Measurements from ENCODE around the gene FARSA.
"Not testable (repeated sequence)": the region's sequence is repeated elsewhere in the genome, so short reads cannot be mapped to it uniquely, and the experiment has no call there.

Gene FARSA

GRCh38 chr19:12937927-12938778 is 4.6 kb upstream of the FARSA start, which contains the start of gene CALR:
CALR (plus strand) TSS chr19:12938609; CDS start chr19:12938680, 71 bp downstream.
- peak; percentile 100 for DNase-seq (ENCODE audit: low spot score)

- DNase-seq (ENCODE audit: low spot score): no peak
These were observed 3.8 kb upstream of the FARSA start for GRCh38 chr19:12937093-12937926.

- DNase-seq (ENCODE audit: low spot score): no peak
These were observed 3.1 kb upstream of the FARSA start for GRCh38 chr19:12936582-12936981.

- no peak for DNase-seq (ENCODE audit: low spot score)
These were observed 1.6 kb upstream of the FARSA start for GRCh38 chr19:12935071-12935470.

GRCh38 chr19:12932392-12933286 is 872 bp downstream of the FARSA start:
- DNase-seq (ENCODE audit: low spot score): no peak

GRCh38 chr19:12930002-12930645 is 3.4 kb downstream of the FARSA start:
- DNase-seq (ENCODE audit: low spot score): no peak

- no peak for DNase-seq (ENCODE audit: low spot score)
These were observed 8.7 kb downstream of the FARSA start for GRCh38 chr19:12924621-12925310.

- DNase-seq (ENCODE audit: low spot score): no peak
These were observed 10.6 kb downstream of the FARSA start for GRCh38 chr19:12922959-12923358.

GRCh38 chr19:12921047-12921446 is 12.5 kb downstream of the FARSA start:
- DNase-seq (ENCODE audit: low spot score): no peak

- DNase-seq (ENCODE audit: low spot score): no peak
These were observed 15.3 kb downstream of the FARSA start for GRCh38 chr19:12918253-12918652.

- DNase-seq (ENCODE audit: low spot score): not testable (repeated sequence)
These were observed 17.7 kb downstream of the FARSA start for GRCh38 chr19:12915860-12916259.

GRCh38 chr19:12913851-12914690 is 19.4 kb downstream of the FARSA start:
- DNase-seq (ENCODE audit: low spot score): peak; percentile 49

GRCh38 chr19:12913011-12913561 is 20.4 kb downstream of the FARSA start:
- no peak for DNase-seq (ENCODE audit: low spot score)

GRCh38 chr19:12912571-12912970 is 20.9 kb downstream of the FARSA start:
- DNase-seq (ENCODE audit: low spot score): no peak

GRCh38 chr19:12907166-12907565 is 26.3 kb downstream of the FARSA start:
- no peak for DNase-seq (ENCODE audit: low spot score)

- DNase-seq (ENCODE audit: low spot score): peak; percentile 55
These were observed 33.5 kb downstream of the FARSA start for GRCh38 chr19:12899891-12900518.

GRCh38 chr19:12896460-12896859 is 37.1 kb downstream of the FARSA start:
- no peak for DNase-seq (ENCODE audit: low spot score)

- DNase-seq (ENCODE audit: low spot score): no peak
These were observed 39.9 kb downstream of the FARSA start for GRCh38 chr19:12893582-12893981.

- no peak for DNase-seq (ENCODE audit: low spot score)
These were observed 41.9 kb downstream of the FARSA start for GRCh38 chr19:12891553-12892021.
